ENCODE results near the gene PMFBP1.

- TF ChIP-seq RAD21 (IDR thresholded peaks at IDR 0.05; ENCODE audit: low read depth) (no peak), FOSL1 (IDR thresholded peaks at IDR 0.05; ENCODE audit: low read depth) (no peak), SP1 (IDR thresholded peaks at IDR 0.05; ENCODE audit: low read depth) (no peak), CTCF (IDR thresholded peaks at IDR 0.05 in 2 of 3, conservative IDR thresholded peaks at IDR 0.05 in 1 of 3; ENCODE audit: borderline replicate concordance in 1 of 3, insufficient read depth in 1 of 3, low read depth in 2 of 3, low read length in 2 of 3) (no peak), JUND (IDR thresholded peaks at IDR 0.05) (no peak), ZNF274 (IDR thresholded peaks at IDR 0.05; ENCODE audit: low read depth, low read length) (no peak), POLR2A (IDR thresholded peaks at IDR 0.05; ENCODE audit: borderline replicate concordance, extremely low read depth, insufficient read depth, insufficient read length) (no peak)
Observed at GRCh38 chr16:72072514-72073342, 99.2 kb downstream of the PMFBP1 start.

Data from HCT116 (cell line).